Measurements from ENCODE around the gene DNA2.

The DNA2 gene

DNA sequence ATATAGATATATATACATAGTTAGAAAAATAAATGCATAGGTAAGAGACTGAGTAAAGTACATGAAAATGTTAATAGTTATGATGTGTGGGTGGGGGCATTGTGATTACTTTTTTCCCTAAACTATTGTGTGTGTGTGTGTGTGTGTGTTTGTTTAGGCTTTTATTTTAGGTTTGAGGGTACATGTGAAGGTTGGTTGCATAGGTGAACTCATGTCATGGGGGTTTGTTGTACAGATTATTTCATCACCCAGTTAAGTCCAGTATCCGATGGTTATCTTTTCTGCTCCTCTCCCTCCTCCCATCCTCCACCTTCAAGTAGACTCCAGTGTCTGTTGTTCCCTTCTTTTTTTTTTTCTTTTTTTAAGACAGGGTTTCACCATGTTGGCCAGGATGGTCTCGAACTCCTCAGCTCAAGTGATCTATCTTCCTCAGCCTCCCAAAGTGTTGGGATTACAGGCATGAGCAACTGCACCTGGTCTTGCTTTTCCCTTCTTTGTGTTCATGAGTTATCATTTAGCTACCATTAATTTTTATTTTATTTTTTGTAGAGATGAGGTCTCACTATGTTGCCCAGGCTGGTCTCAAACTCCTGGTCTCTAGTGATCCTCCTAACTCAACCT, 62.8 kb downstream of the DNA2 start:
- Histone ChIP-seq H3K36me3 (ENCODE audit: control insufficient read depth in 1 of 2, insufficient read depth in 2 of 2, low read depth in 1 of 2, low read length in 2 of 2) (no peaks in the 10 kb centered on the region), H3K4me3 (ENCODE audit: insufficient read depth in 1 of 2, low read depth in 1 of 2, low read length in 2 of 2) (no peak overlapping the region), H2BK15ac (ENCODE audit: low read depth, poor library complexity, severe bottlenecking) (no peak overlapping the region), H3K4me1 (ENCODE audit: control insufficient read depth, insufficient read depth, low read depth, low read length) (peaks cover 3% of the 10 kb centered on the region), H3K23ac (ENCODE audit: low read length in 2 of 2) (no peak overlapping the region), H3K79me1 (replicated peaks; ENCODE audit: low read length, poor library complexity, severe bottlenecking) (peaks cover 1% of the 10 kb centered on the region), H3K18ac (ENCODE audit: low read depth in 1 of 2, low read length in 2 of 2) (no peak overlapping the region), H4K8ac (ENCODE audit: low read length) (no peak overlapping the region), H3K9me3 (ENCODE audit: control insufficient read depth, low read length) (no peaks in the 10 kb centered on the region), H2BK120ac (ENCODE audit: low read depth, low read length) (no peak overlapping the region), H3K9ac (ENCODE audit: low read length) (no peak overlapping the region), H2AK5ac (ENCODE audit: low read length, severe bottlenecking) (no peak overlapping the region), H2BK12ac (ENCODE audit: low read length in 2 of 2) (no peak overlapping the region), H3K27ac (ENCODE audit: low read length, poor library complexity, severe bottlenecking) (no peak overlapping the region), H2BK5ac (ENCODE audit: low read depth, low read length, poor library complexity, severe bottlenecking) (no peak overlapping the region), H3K14ac (ENCODE audit: low read length in 2 of 2) (no peak overlapping the region), H3K4ac (ENCODE audit: low read depth in 1 of 2, low read length in 2 of 2) (no peak overlapping the region), H3K27me3 (ENCODE audit: control insufficient read depth in 1 of 2, insufficient read depth in 1 of 2, low read length in 2 of 2) (no peaks in the 10 kb centered on the region), H2AFZ (ENCODE audit: low read depth, low read length) (no peak overlapping the region), H4K91ac (ENCODE audit: low read length) (no peak overlapping the region), H3K4me2 (ENCODE audit: low read length, poor library complexity, severe bottlenecking) (no peak overlapping the region)
- no peak for DNase-seq
- WGBS: 88% methylated on average over 2 of the region's 2 CpGs

DNA sequence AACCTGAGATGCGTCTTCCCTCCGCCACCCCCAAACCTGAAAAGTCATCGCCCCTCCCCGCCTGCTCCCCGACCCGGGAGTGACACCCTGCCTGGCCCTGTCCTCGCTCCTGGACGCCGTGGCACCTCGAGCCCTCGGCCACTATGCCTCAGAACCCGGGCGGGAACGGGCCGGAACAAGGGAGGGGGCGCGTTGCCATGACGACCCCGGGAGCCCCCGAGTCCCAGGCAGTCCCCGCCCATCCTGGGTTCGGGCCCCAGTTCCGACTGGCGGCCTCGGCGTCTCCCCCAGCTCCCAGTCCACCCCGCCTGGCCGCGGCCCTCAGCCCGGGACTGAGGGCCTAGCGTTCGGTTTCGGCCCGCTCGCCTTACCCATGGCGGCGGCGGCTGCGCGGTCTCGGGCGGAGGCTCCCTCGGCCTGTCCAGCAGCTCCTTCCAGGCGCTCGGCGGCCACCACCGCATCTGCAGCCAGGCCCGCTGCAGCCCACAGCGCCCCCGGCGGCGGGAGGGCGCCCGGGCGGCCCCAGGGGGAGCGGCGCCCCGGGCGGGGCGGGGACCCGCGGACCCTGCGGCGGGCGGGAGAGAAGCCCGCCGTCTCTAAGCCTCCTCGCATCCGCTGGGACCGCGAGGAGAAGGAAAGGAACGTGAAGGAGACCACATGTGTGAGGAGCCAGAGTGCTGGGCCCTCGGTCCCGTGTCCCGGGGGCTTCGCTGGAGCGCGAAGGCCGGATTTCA, 64.8 kb downstream of the DNA2 start, which contains the start of gene RUFY2:
RUFY2 (minus strand) TSS at position 463 of the 734 bp plus-strand sequence; CDS start at position 375, 88 bp downstream.
- H2AK5ac ChIP-seq (ENCODE audit: low read length, severe bottlenecking): peak within 1 kb of the TSS; percentile 36
- peak within 1 kb of the TSS; percentile 90 for H2AFZ ChIP-seq (ENCODE audit: low read depth, low read length)
- no peaks in the 10 kb centered on the region for H3K27me3 ChIP-seq (ENCODE audit: control insufficient read depth in 1 of 2, insufficient read depth in 1 of 2, low read length in 2 of 2)
- peak within 1 kb of the TSS; percentile 97 to 99 for H3K4ac ChIP-seq (ENCODE audit: low read depth in 1 of 2, low read length in 2 of 2)
- H4K91ac ChIP-seq (ENCODE audit: low read length): peak within 1 kb of the TSS; percentile 90
- under 1% methylated on average over 63 of the region's 79 CpGs for WGBS
- H3K9ac ChIP-seq (ENCODE audit: low read length): peak within 1 kb of the TSS; percentile 99
- H3K36me3 ChIP-seq (ENCODE audit: control insufficient read depth in 1 of 2, insufficient read depth in 2 of 2, low read depth in 1 of 2, low read length in 2 of 2): no peaks in the 10 kb centered on the region
- H2BK120ac ChIP-seq (ENCODE audit: low read depth, low read length): peak within 1 kb of the TSS; percentile 94
- no peaks in the 10 kb centered on the region for H3K4me1 ChIP-seq (ENCODE audit: control insufficient read depth, insufficient read depth, low read depth, low read length)
- H3K79me1 ChIP-seq (replicated peaks; ENCODE audit: low read length, poor library complexity, severe bottlenecking): peaks cover 1% of the 10 kb centered on the region
- DNase-seq: peak; percentile 75
- peak within 1 kb of the TSS; percentile 99 for H4K8ac ChIP-seq (ENCODE audit: low read length)
- peak within 1 kb of the TSS; percentile 76 for H3K27ac ChIP-seq (ENCODE audit: low read length, poor library complexity, severe bottlenecking)
- H3K4me2 ChIP-seq (ENCODE audit: low read length, poor library complexity, severe bottlenecking): peak within 1 kb of the TSS; percentile 87
- peak within 1 kb of the TSS; percentile 84 for H2BK5ac ChIP-seq (ENCODE audit: low read depth, low read length, poor library complexity, severe bottlenecking)
- H3K14ac ChIP-seq (ENCODE audit: low read length in 2 of 2): peak within 1 kb of the TSS in 1 of 2 experiments; percentile 91
- H3K4me3 ChIP-seq (ENCODE audit: insufficient read depth in 1 of 2, low read depth in 1 of 2, low read length in 2 of 2): peak within 1 kb of the TSS; percentile 91 to 97
- peak within 1 kb of the TSS; percentile 94 to 99 for H3K18ac ChIP-seq (ENCODE audit: low read depth in 1 of 2, low read length in 2 of 2)
- no peaks in the 10 kb centered on the region for H3K9me3 ChIP-seq (ENCODE audit: control insufficient read depth, low read length)
- peak within 1 kb of the TSS; percentile 95 for H2BK15ac ChIP-seq (ENCODE audit: low read depth, poor library complexity, severe bottlenecking)
- H2BK12ac ChIP-seq (ENCODE audit: low read length in 2 of 2): peak within 1 kb of the TSS in 1 of 2 experiments; percentile 31
- H3K23ac ChIP-seq (ENCODE audit: low read length in 2 of 2): peak within 1 kb of the TSS in 1 of 2 experiments; percentile 79

DNA sequence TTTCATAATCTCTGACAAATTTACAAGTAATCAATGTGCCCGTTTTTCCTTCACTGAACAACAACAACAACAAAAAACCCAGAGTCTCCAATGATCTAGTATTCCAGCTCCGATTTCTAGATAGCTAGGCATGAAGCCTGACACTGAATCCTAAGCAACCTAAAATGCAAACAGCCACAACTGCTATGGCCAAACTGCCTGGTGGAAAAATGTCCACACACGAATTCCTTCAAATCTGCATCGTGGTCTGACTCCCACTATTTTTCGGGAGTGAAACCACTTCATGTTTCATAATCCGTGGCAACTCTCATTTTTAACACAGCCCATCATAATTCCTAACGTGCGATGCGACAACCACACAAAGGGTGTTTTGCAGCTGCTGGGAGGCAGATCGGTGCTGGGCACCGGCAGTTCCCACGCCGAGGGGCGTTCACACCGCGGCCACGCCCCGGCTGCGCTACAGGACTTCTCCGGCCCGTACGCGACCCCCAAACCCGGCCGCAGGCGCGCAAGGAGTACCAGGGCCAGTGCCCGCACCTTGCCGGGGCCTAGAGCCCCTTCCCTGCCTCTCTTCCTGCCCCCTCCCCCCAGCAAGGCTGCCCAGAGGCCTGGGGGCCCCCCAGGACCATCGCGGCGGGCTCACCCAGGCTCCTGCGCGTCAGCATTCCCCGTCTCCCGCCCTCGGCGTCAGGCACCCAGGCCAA, 65.5 kb downstream of the DNA2 start:
- Histone ChIP-seq H3K4me3 (ENCODE audit: insufficient read depth in 1 of 2, low read depth in 1 of 2, low read length in 2 of 2) (peak overlapping the region; percentile 91 to 97), H3K79me1 (replicated peaks; ENCODE audit: low read length, poor library complexity, severe bottlenecking) (peaks cover 3% of the 10 kb centered on the region), H3K23ac (ENCODE audit: low read length in 2 of 2) (no peak overlapping the region), H3K4ac (ENCODE audit: low read depth in 1 of 2, low read length in 2 of 2) (peak overlapping the region; percentile 97 to 99), H3K27ac (ENCODE audit: low read length, poor library complexity, severe bottlenecking) (peak overlapping the region; percentile 76), H4K91ac (ENCODE audit: low read length) (peak overlapping the region; percentile 90), H3K27me3 (ENCODE audit: control insufficient read depth in 1 of 2, insufficient read depth in 1 of 2, low read length in 2 of 2) (no peaks in the 10 kb centered on the region), H2AK5ac (ENCODE audit: low read length, severe bottlenecking) (peak overlapping the region; percentile 36), H2AFZ (ENCODE audit: low read depth, low read length) (peak overlapping the region; percentile 90), H3K14ac (ENCODE audit: low read length in 2 of 2) (peak overlapping the region in 1 of 2 experiments; percentile 91), H3K4me2 (ENCODE audit: low read length, poor library complexity, severe bottlenecking) (peak overlapping the region; percentile 87), H2BK5ac (ENCODE audit: low read depth, low read length, poor library complexity, severe bottlenecking) (peak overlapping the region; percentile 84), H2BK12ac (ENCODE audit: low read length in 2 of 2) (peak overlapping the region in 1 of 2 experiments; percentile 31), H3K36me3 (ENCODE audit: control insufficient read depth in 1 of 2, insufficient read depth in 2 of 2, low read depth in 1 of 2, low read length in 2 of 2) (peaks cover 0 to 2% of the 10 kb centered on the region in 2 experiments), H3K4me1 (ENCODE audit: control insufficient read depth, insufficient read depth, low read depth, low read length) (no peaks in the 10 kb centered on the region), H4K8ac (ENCODE audit: low read length) (peak overlapping the region; percentile 99), H3K9ac (ENCODE audit: low read length) (peak overlapping the region; percentile 99), H3K9me3 (ENCODE audit: control insufficient read depth, low read length) (no peaks in the 10 kb centered on the region), H2BK120ac (ENCODE audit: low read depth, low read length) (peak overlapping the region; percentile 94), H2BK15ac (ENCODE audit: low read depth, poor library complexity, severe bottlenecking) (peak overlapping the region; percentile 95), H3K18ac (ENCODE audit: low read depth in 1 of 2, low read length in 2 of 2) (peak overlapping the region; percentile 94 to 99)
- peak; percentile 80 for DNase-seq
- WGBS: 2% methylated on average over 38 of the region's 38 CpGs

DNA sequence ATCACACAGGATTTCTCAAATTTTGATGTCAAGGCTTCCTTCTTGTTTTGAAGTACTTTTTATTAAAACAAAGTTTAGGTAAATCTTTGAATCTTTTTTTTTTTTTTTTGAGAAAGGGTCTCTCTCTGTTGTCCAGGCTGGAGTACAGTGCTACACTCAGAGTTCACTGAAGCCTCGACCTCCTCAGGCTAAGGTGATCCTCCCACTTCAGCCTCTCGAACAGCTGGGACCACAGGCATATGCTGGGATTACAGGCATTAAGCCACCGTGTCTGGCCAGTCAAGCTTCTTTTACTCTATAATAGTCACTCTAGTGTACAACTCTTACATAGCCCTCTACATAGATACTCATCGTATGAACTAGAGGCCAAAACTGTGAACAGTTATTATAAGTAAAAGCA, 68.1 kb downstream of the DNA2 start:
- H2AK5ac ChIP-seq (ENCODE audit: low read length, severe bottlenecking): no peak overlapping the region
- no peak overlapping the region for H2BK15ac ChIP-seq (ENCODE audit: low read depth, poor library complexity, severe bottlenecking)
- H3K27me3 ChIP-seq (ENCODE audit: control insufficient read depth in 1 of 2, insufficient read depth in 1 of 2, low read length in 2 of 2): no peaks in the 10 kb centered on the region
- no peak overlapping the region for H2BK12ac ChIP-seq (ENCODE audit: low read length in 2 of 2)
- H3K4me3 ChIP-seq (ENCODE audit: insufficient read depth in 1 of 2, low read depth in 1 of 2, low read length in 2 of 2): no peak overlapping the region
- no peak overlapping the region for H3K23ac ChIP-seq (ENCODE audit: low read length in 2 of 2)
- peaks cover 5% of the 10 kb centered on the region for H3K79me1 ChIP-seq (replicated peaks; ENCODE audit: low read length, poor library complexity, severe bottlenecking)
- no peaks in the 10 kb centered on the region for H3K9me3 ChIP-seq (ENCODE audit: control insufficient read depth, low read length)
- no peak for DNase-seq
- H2AFZ ChIP-seq (ENCODE audit: low read depth, low read length): no peak overlapping the region
- no peak overlapping the region for H2BK5ac ChIP-seq (ENCODE audit: low read depth, low read length, poor library complexity, severe bottlenecking)
- H3K27ac ChIP-seq (ENCODE audit: low read length, poor library complexity, severe bottlenecking): no peak overlapping the region
- no peak overlapping the region for H4K91ac ChIP-seq (ENCODE audit: low read length)
- no peak overlapping the region for H3K9ac ChIP-seq (ENCODE audit: low read length)
- no peak overlapping the region for H3K4me2 ChIP-seq (ENCODE audit: low read length, poor library complexity, severe bottlenecking)
- no peak overlapping the region for H3K18ac ChIP-seq (ENCODE audit: low read depth in 1 of 2, low read length in 2 of 2)
- H3K4me1 ChIP-seq (ENCODE audit: control insufficient read depth, insufficient read depth, low read depth, low read length): no peaks in the 10 kb centered on the region
- H4K8ac ChIP-seq (ENCODE audit: low read length): no peak overlapping the region
- H3K4ac ChIP-seq (ENCODE audit: low read depth in 1 of 2, low read length in 2 of 2): no peak overlapping the region
- H2BK120ac ChIP-seq (ENCODE audit: low read depth, low read length): no peak overlapping the region
- WGBS: 97% methylated on average over 3 of the region's 4 CpGs
- peaks cover 9 to 19% of the 10 kb centered on the region in 2 experiments for H3K36me3 ChIP-seq (ENCODE audit: control insufficient read depth in 1 of 2, insufficient read depth in 2 of 2, low read depth in 1 of 2, low read length in 2 of 2)
- H3K14ac ChIP-seq (ENCODE audit: low read length in 2 of 2): no peak overlapping the region
